OCI-M2 (cell line): ENCODE data around the gene TLR9.

Source experiments
- DNase-seq: peaks from one replicate; lab custom pipeline; 2025; ENCODE audit not compliant: unreplicated experiment; lab: John Stamatoyannopoulos, UW

The TLR9 gene

DNA sequence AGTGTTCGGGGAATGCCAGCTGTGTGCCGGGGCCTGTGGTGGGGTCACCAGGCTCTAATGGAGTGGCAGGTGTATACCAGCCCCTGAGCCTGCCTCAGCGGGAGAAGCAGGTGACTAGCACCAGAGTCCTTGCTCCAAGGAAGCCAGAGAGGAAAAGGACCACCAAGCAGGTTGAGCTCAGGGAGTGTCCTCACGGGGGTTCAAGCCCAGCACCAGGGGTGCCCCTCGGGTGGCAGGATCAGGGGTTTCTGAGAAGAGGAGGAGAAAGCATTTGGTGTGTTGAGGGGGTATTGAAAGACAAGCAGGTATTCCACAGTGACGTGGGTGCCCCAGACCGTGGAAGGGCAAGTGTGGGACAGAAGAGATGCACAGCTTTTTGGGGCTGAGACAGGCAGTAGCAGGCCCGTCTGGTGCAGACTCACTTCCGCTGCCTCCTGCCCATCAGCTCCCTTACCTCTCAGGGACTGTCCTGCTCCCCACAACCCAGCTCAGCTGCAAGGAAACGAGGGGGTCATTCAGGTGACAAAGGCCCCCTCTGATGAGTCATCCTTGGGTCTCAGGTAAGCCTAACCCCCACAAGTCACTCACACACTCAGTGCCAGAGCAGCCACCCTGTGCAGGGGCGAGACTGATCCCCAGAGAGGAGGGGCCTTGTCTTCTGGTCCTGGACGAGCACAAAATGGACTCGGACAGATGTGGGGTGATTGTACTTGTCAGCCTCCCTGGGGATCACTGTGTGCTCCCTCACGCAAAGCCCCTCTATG, 49.8 kb downstream of the TLR9 start:
- no peak for DNase-seq

DNA sequence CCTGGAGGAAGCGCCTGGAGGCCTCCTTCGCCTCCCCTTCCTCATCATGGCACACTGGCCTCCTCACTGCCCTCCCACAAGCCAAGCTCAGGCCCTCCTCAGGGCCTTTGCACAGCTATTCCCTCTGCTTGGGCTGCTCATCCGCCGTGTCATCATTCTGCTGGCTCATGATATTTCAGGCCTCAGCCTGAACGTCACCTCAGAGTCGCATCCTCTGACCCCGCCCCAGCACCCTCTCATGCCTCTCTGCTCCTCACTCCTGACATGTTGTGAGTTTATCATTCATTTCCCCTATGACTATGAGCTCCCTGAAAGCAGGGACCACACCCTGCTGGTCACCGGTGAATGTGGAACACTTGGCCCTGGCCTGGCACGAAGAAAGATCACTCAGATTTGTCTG, 50.5 kb downstream of the TLR9 start:
- DNase-seq = no peak

DNA sequence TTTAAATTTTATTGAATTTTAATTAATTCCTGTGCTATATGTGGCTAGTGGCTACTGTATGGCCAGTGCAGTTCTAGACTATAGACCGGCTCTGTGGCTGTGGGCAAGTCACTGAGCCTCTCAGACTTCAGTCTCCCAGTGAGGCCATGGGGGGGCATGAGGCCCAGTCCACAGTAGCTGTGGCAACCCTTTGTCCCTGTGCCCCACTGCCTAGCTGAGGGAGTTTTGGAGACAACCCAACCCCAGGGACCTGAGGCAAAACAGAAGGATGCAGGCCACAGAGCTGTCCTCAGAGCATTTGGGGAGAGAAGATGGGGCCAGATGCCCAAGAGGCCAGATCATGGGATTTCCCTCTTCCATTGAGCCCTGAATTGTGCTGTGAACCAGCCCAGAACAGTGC, 52.3 kb downstream of the TLR9 start:
- DNase-seq = no peak

DNA sequence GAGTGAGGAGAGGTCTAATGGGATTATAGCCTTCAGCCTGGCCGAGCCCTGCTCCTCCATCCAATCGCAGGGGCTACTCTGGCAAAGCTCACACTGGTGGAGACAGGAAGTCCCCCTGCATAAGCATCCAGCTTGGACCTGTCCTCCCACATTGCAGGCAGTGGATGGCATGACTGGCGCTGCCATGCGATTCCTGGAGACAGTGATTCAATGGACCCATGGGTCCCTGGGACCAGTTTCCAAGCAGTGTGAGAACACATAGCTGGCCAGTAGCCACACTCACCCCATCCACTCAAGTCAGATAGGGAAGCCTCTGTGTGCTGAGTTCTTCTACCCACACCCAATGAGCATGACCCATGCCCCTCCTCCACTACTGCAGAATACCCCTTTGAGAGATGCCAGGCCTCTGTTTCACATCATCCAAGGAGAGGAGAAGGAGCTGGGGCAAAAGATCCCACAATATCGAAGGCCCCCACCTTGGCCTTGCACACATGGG, 53.1 kb downstream of the TLR9 start:
- DNase-seq = no peak

DNA sequence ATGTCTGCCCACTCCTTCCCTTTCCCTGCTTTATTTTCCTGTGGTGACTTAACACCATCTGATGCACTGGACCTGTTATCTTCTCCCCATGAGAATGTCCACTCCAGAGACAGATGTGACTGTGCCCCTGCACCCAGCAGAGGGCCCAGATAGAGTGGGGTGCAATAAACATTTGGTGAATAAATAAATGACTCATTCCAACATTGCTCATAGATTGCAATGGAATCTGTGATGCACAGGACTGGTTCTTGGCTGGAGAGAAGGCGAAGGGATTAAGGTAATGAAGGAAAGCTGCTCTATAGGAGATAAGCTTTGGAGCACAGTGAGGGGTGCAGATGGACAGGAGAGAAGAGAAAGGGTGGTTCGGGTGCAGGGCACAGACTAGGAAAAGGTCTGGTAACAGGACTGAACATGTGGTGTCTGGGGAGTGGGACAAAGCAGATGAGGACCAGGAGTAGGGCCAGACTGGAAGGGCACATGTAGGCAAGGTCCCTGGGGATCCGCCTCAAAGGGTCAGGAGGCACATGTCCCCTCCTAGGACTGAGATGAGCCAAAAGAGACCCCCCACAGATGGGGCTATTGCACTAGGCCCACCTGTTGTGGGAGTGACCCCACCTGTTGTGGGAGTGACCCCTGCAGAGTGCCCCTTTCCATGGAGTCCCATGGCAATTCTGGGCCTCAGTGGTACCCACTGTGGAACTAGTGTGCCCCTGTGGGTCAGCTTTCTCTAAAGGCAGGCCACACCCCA, 53.8 kb downstream of the TLR9 start:
- DNase-seq = no peak
